Measurements from ENCODE around the gene DUOX1.

Gene DUOX1

DNA sequence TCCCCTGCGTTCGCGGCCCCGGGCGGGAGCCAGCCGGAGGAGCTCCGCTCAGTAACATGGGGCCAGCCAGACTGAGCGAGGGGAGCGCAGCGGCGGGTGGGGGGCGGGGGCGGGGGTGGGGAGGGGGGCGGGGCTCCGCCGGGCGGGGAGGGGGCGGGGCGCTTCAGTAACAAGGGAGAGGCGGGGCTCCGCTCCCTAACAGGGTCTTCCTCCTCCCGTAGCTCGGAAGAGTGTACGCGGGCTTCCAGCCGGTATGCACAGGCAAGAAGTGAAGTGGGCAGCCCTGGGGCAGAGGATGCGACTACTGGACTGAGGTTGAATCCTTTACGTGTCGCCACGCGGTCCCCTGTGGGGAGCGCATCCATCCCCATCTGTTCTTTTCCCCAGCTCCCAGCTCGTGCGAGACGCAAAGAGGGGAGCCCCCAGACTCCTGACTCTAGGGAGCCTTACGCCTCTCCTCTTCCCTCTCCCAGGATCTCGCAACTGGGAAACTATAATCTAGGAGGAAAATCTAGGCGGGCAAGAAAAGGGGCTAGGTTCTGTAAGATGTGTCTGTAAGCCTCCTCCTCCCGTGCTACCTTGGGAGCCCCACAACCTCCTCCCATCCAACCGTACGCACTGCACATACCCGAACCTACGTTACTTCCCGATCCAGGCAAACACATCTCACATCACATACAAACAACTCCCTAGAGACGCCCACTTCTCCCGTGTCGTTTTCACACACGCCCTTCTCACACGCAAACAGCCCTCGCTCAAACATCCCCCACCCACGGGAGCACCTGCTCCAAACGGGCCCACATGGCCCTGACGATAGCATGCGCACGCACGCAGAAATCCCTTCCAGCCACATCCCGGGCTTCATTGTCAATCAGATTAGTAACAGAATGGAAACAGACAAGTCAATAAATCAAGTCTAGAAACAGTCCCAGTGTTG is 58.4 kb downstream of the DUOX1 start, which contains the start of gene SHF:
Gene SHF (minus strand): TSS at position 73 of the 937 bp plus-strand sequence. CDS start 15 bp downstream, at position 58.
- peak; percentile 91 for FAIRE-seq
- peak; percentile 61 for DNase-seq (ENCODE audit: insufficient read length)
- TF ChIP-seq POLR2AphosphoS5 (IDR thresholded peaks at IDR 0.05; ENCODE audit: low read depth, low read length) (peak; percentile 24; the same call in 1 of the 2 replicates), POLR2A (IDR thresholded peaks at IDR 0.05; ENCODE audit: low read depth, low read length) (peak; percentile 60; the same call in 1 of the 2 replicates), TAF1 (IDR thresholded peaks at IDR 0.05; ENCODE audit: borderline replicate concordance, low read depth, low read length) (0 out of 2 replicates have a peak, but pooled peaks have one; percentile 44)

DNA sequence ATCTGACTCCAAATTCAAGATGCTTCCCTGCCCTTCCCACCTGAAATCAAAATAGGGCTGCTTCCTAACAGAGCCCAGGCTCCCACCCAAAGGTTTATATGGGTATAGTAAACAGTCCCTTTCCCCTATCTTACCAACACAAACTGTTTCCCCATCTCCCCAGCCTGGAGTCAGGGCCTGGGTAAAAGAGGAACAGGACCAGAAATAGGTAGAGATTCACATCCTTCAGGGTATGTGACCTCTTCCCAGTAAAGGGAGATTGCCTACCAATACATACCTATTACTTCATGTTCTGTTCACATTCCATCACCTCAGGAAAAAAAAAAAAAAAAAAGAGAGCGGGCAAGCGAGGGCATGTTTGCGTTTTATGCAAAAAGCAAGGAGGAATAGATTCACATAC is 67.7 kb downstream of the DUOX1 start:
- DNase-seq (ENCODE audit: insufficient read length) (no peak), FAIRE-seq (no peak)
- TF ChIP-seq POLR2AphosphoS5 (IDR thresholded peaks at IDR 0.05; ENCODE audit: low read depth, low read length) (no peak), POLR2A (IDR thresholded peaks at IDR 0.05; ENCODE audit: low read depth, low read length) (no peak), TAF1 (IDR thresholded peaks at IDR 0.05; ENCODE audit: borderline replicate concordance, low read depth, low read length) (no peak)

DNA sequence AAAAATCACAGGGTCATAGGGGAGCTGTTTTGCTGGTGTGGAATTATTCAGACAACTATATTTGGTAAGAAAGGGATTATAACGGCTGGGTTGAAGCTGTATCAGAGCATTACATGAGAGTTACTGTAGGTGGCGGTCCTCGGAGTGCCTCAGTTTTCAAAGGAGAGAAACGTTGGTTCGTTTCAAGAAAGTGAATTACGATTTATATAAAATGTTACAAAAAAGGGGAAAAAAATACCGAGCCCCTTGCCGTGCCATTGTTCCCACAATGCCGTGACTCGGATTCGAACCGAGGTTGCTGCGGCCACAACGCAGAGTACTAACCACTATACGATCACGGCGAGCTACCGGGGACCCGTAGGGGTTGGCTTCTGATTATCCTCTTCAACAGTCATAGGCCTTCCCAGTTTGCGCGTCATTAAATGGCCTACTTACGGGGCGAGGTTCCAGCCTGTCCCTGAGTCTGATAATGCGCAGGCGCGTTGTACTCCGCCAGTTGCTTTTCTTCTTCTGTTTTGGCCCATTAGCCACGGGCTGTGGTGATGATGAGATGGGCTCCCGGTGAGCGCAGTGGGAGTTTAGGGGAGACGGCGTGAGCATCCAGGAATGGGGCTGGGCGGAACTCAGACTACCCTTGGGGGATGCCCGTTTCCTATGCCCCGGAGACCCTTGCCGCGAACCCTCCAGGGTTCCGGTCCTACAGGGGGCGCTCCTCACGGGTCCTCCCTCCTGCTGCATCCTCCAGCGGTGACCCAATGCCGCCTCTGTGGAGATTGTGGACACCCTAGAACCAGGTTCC is 68.7 kb downstream of the DUOX1 start:
- FAIRE-seq (peak; percentile 88), DNase-seq (ENCODE audit: insufficient read length) (peak; percentile 60)
- TF ChIP-seq POLR2A (IDR thresholded peaks at IDR 0.05; ENCODE audit: low read depth, low read length) (peak; percentile 90), TAF1 (IDR thresholded peaks at IDR 0.05; ENCODE audit: borderline replicate concordance, low read depth, low read length) (0 out of 2 replicates have a peak, but pooled peaks have one; percentile 37), POLR2AphosphoS5 (IDR thresholded peaks at IDR 0.05; ENCODE audit: low read depth, low read length) (peak; percentile 90)

DNA sequence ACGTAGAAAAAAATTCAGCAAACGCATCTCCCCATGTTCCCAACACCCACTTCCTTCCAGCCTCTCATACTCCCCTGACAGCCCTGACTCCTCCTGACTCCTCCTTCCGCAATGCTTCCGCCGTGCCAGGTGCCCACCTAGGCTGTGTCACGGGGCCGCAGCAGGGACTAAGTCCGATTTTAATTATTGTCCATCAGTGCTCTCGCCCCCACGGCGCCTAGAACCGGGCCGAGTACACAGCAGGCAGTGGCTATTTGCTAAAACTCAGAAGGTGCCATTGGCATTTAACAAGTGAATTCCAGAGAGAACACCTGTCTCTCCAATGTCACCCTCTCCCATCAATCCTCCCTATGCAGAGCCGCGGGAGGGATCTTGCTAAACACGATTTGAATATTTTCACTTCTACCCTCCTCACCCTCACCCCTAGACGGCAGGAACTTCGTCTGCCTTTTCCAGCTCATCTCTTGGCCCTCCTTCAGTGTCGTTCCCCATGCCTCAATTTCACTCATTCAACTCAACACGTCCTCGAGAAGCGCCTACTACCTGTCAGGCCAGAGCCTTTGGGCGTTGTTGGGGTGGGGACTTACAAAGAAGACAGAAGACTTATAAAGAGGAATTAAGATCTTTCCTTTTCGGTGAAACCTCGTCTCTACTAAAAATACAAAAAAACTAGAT is 69.5 kb downstream of the DUOX1 start:
- no peak for DNase-seq (ENCODE audit: insufficient read length)
- TF ChIP-seq TAF1 (IDR thresholded peaks at IDR 0.05; ENCODE audit: borderline replicate concordance, low read depth, low read length) (no peak), POLR2AphosphoS5 (IDR thresholded peaks at IDR 0.05; ENCODE audit: low read depth, low read length) (no peak)
- no peak for FAIRE-seq

DNA sequence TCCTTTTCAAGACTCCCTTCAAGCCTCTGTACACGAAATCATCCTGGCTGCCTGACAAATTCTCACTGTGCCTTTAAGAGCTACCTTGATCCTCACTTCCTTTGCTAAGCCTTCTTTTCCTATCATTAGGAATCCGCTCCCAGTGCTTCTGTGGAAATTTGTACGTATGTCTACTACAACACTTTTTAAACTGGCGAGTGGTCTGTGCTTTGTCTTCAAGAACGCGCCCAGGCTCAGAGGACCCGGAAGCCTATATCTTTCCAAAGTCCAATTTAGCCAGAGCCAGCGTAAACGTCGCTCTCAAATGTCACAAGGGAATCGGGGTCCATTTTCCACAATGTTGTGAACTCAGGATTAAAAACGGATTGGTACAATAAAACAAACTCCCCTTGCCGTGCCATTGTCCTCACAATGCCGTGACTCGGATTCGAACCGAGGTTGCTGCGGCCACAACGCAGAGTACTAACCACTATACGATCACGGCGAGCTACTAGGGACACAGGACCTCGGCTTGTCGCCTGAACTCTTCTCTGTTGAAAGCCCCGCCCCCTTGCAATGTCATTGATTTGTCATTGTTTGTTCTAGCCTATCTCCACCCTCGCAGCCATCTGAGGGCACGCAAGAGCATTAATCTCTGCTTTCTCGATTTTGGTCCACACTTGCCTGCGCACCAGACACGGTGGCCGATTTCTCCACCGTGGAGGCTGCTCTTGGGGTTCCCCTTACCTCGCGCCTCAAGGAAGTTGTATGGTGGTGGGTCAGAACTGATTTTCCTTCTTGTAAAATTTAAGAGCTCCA is 70.4 kb downstream of the DUOX1 start:
- peak; percentile 87 for FAIRE-seq
- DNase-seq (ENCODE audit: insufficient read length): no peak
- TF ChIP-seq TAF1 (IDR thresholded peaks at IDR 0.05; ENCODE audit: borderline replicate concordance, low read depth, low read length) (peak; percentile 79), POLR2AphosphoS5 (IDR thresholded peaks at IDR 0.05; ENCODE audit: low read depth, low read length) (peak; percentile 90), POLR2A (IDR thresholded peaks at IDR 0.05; ENCODE audit: low read depth, low read length) (peak; percentile 93)

DNA sequence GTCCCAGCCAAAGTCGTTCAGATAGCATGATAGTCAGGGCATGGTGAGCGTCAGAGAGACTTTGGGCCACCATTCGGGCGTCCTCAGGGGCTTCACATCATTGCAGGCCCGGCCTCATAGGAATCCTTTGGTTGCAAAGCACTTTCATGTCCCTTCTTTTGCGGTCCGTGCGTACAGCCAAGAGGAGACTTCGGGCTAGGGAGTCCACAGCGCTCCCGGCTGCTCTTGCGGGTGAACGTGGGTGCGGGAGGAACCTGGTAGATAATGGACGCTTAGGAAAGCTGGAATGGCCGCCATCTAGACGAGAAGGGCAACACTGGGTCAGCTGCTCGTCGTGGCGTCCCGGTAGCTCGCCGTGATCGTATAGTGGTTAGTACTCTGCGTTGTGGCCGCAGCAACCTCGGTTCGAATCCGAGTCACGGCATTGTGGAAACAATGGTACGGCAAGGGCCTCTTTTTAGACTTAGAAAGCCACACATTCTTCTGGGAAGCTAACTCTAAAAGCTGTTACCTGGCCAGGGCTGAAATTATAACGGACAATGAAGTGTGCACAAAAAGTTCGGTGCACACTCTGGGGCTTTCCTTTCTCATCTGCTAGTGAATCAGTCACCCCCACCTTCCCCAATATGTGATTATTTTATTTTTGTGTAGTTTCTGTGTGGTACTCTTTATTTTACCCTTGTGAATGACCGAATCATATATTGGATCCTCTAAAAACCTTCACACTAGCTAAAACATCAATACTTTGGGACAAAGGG is 71.2 kb downstream of the DUOX1 start:
- no peak for DNase-seq (ENCODE audit: insufficient read length)
- TF ChIP-seq POLR2AphosphoS5 (IDR thresholded peaks at IDR 0.05; ENCODE audit: low read depth, low read length): 0 out of 2 replicates have a peak, but pooled peaks have one; percentile 25
- no peak for TF ChIP-seq TAF1 (IDR thresholded peaks at IDR 0.05; ENCODE audit: borderline replicate concordance, low read depth, low read length)
- no peak for TF ChIP-seq POLR2A (IDR thresholded peaks at IDR 0.05; ENCODE audit: low read depth, low read length)
- FAIRE-seq: no peak

DNA sequence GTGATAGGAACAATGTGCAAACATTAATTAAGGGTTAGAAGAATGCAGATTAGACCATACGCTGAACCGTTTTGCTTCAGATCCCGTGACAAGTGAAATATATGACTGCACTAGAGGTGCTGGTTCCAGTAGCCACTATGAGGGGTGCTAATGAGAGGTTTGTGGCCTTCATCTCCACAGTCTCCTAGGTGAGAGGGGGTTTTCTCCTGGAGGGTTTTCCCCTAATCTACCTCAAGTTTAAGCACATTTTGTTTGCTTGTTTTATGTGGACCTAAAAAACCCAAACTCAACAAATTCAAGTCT is 71.7 kb downstream of the DUOX1 start:
- FAIRE-seq (no peak), DNase-seq (ENCODE audit: insufficient read length) (no peak)
- TF ChIP-seq TAF1 (IDR thresholded peaks at IDR 0.05; ENCODE audit: borderline replicate concordance, low read depth, low read length): no peak
- TF ChIP-seq POLR2A (IDR thresholded peaks at IDR 0.05; ENCODE audit: low read depth, low read length): no peak
- no peak for TF ChIP-seq POLR2AphosphoS5 (IDR thresholded peaks at IDR 0.05; ENCODE audit: low read depth, low read length)

DNA sequence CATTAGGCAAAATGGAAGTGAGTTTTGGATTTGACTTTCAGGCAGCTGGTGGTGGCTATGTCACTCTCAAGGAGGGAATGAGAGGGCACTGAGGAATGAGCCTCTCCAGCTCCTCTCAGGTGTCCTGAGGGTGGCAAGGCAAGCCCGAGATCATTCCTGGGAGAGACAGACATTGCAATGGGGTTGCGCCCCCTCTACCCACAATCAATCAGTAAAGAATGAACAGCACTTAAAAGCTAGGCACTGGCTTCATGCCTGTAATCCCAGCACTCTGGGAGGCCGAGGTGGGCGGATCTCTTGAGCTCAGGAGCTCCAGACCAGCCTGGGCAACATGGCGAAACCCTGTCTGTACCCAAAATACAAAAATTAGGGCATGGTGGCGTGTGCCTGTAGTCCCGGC is 72.1 kb downstream of the DUOX1 start:
- FAIRE-seq (no peak), DNase-seq (ENCODE audit: insufficient read length) (no peak)
- TF ChIP-seq POLR2A (IDR thresholded peaks at IDR 0.05; ENCODE audit: low read depth, low read length) (no peak), POLR2AphosphoS5 (IDR thresholded peaks at IDR 0.05; ENCODE audit: low read depth, low read length) (no peak), TAF1 (IDR thresholded peaks at IDR 0.05; ENCODE audit: borderline replicate concordance, low read depth, low read length) (no peak)

DNA sequence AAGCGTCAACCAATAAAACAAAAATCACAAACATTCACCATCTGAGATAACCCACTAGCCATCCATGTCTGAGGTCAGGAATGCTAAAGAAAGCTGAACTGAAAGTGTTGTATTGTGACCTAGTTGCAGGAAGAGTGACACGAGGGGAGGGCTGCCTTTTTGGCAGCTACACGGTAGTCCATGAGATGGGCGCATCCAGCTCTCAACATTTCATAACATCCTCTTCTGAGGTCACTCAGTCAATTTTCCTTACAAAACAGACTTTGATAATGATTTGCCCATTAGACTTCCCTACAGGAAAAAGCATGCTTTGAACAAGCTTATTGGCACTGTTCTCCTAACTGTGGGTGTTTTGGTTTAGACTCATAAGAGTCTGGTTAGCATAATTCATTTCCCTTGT is 73.4 kb downstream of the DUOX1 start:
- DNase-seq (ENCODE audit: insufficient read length) (no peak), FAIRE-seq (no peak)
- TF ChIP-seq POLR2AphosphoS5 (IDR thresholded peaks at IDR 0.05; ENCODE audit: low read depth, low read length) (no peak), TAF1 (IDR thresholded peaks at IDR 0.05; ENCODE audit: borderline replicate concordance, low read depth, low read length) (no peak), POLR2A (IDR thresholded peaks at IDR 0.05; ENCODE audit: low read depth, low read length) (no peak)

DNA sequence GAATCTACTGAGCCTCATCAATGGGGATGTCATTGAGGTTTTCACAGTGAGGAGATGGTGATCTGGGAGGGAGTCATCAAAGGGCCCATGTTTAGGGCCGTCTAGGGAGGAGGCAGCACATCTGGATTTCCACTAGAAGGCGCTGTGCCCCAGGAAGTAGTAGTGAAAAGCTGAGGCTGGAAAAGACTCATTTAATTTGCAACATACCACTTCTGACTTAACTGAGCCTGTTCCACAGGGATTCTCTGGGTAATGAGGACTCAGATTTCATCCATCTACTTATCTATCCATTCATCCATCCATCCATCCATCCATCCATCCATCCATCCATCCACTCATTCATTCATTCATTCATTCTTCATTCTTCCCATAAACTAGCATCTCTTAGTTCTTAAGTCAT is 75.4 kb downstream of the DUOX1 start:
- peak; percentile 5 for FAIRE-seq
- TF ChIP-seq TAF1 (IDR thresholded peaks at IDR 0.05; ENCODE audit: borderline replicate concordance, low read depth, low read length) (no peak), POLR2A (IDR thresholded peaks at IDR 0.05; ENCODE audit: low read depth, low read length) (no peak)
- no peak for DNase-seq (ENCODE audit: insufficient read length)

Measured in GM12892 (cell line).